ENCODE results near the gene BHLHE41. TPM values are rescaled to one million over a fixed set of nuclear protein-coding genes. Genes with fewer than 3 reads are reported as not detected.

Gene BHLHE41
- polyA plus RNA-seq, 4 donors, result 0.54 to 9.7 (median 1.0) TPM

- Histone ChIP-seq H3K36me3 (ENCODE audit: control insufficient read depth in 3 of 3, insufficient read depth in 2 of 3, low read depth in 1 of 3, low read length in 3 of 3) (no peaks in the 10 kb centered on the region), H3K27me3 (ENCODE audit: control insufficient read depth in 3 of 3, insufficient read depth in 3 of 3, low read length in 3 of 3) (peaks cover 0 to 33% (median 0%) of the 10 kb centered on the region in 3 donors), H3K27ac (ENCODE audit: low read depth in 1 of 3, low read length in 2 of 3) (peak overlapping the region in 2 of 3 donors; percentile 60 to 83), H3K4me3 (ENCODE audit: low read depth in 1 of 3, low read length in 3 of 3) (peak overlapping the region; percentile 60 to 69 (median 68)), H3K4me1 (ENCODE audit: control insufficient read depth in 3 of 3, insufficient read depth in 2 of 3, low read depth in 1 of 3, low read length in 2 of 3) (peaks cover 0 to 21% (median 9%) of the 10 kb centered on the region in 3 donors), H3K9me3 (ENCODE audit: control insufficient read depth in 2 of 2, insufficient read depth in 1 of 2, low read depth in 1 of 2, low read length in 1 of 2) (no peaks in the 10 kb centered on the region)
- DNase-seq, result peak; percentile 66 to 77
- 0 to 1% (median 1%) methylated on average over 42 to 69 of the region's 69 CpGs for WGBS, 3 donors
- no peak for FAIRE-seq
These were observed 2.0 kb downstream of the BHLHE41 start for GRCh38 chr12:26122681-26123481.

GRCh38 chr12:26122061-26122680 is 2.7 kb downstream of the BHLHE41 start:
- H3K4me1 ChIP-seq (ENCODE audit: control insufficient read depth in 3 of 3, insufficient read depth in 2 of 3, low read depth in 1 of 3, low read length in 2 of 3), result peaks cover 0 to 18% (median 9%) of the 10 kb centered on the region in 3 donors
- H3K4me3 ChIP-seq (ENCODE audit: low read depth in 1 of 3, low read length in 3 of 3), result peak overlapping the region; percentile 60 to 69 (median 68)
- H3K36me3 ChIP-seq (ENCODE audit: control insufficient read depth in 3 of 3, insufficient read depth in 2 of 3, low read depth in 1 of 3, low read length in 3 of 3), result no peaks in the 10 kb centered on the region
- FAIRE-seq, result no peak
- H3K27me3 ChIP-seq (ENCODE audit: control insufficient read depth in 3 of 3, insufficient read depth in 3 of 3, low read length in 3 of 3), result peaks cover 0 to 27% (median 0%) of the 10 kb centered on the region in 3 donors
- H3K27ac ChIP-seq (ENCODE audit: low read depth in 1 of 3, low read length in 2 of 3), result peak overlapping the region in 2 of 3 donors; percentile 64 to 83
- no peaks in the 10 kb centered on the region for H3K9me3 ChIP-seq (ENCODE audit: control insufficient read depth in 2 of 2, insufficient read depth in 1 of 2, low read depth in 1 of 2, low read length in 1 of 2)
- peak in 1 of 2 donors; percentile 77 for DNase-seq
- WGBS, 3 donors, result 0 to 2% (median 1%) methylated on average over 58 to 88 of the region's 88 CpGs

- peaks cover 0 to 23% (median 0%) of the 10 kb centered on the region in 3 donors for H3K27me3 ChIP-seq (ENCODE audit: control insufficient read depth in 3 of 3, insufficient read depth in 3 of 3, low read length in 3 of 3)
- H3K9me3 ChIP-seq (ENCODE audit: control insufficient read depth in 2 of 2, insufficient read depth in 1 of 2, low read depth in 1 of 2, low read length in 1 of 2), result no peaks in the 10 kb centered on the region
- peak in 1 of 2 donors; percentile 29 for DNase-seq
- 43 to 54% (median 46%) methylated on average over 15 of the region's 15 CpGs for WGBS, 3 donors
- FAIRE-seq, result no peak
- H3K36me3 ChIP-seq (ENCODE audit: control insufficient read depth in 3 of 3, insufficient read depth in 2 of 3, low read depth in 1 of 3, low read length in 3 of 3), result no peaks in the 10 kb centered on the region
- peak overlapping the region in 2 of 3 donors; percentile 64 to 73 for H3K27ac ChIP-seq (ENCODE audit: low read depth in 1 of 3, low read length in 2 of 3)
- H3K4me1 ChIP-seq (ENCODE audit: control insufficient read depth in 3 of 3, insufficient read depth in 2 of 3, low read depth in 1 of 3, low read length in 2 of 3), result peaks cover 0 to 17% (median 9%) of the 10 kb centered on the region in 3 donors
- peak overlapping the region; percentile 42 to 69 (median 68) for H3K4me3 ChIP-seq (ENCODE audit: low read depth in 1 of 3, low read length in 3 of 3)
These were observed 3.3 kb downstream of the BHLHE41 start for GRCh38 chr12:26121323-26122060.

- peaks cover 0 to 25% (median 9%) of the 10 kb centered on the region in 3 donors for H3K4me1 ChIP-seq (ENCODE audit: control insufficient read depth in 3 of 3, insufficient read depth in 2 of 3, low read depth in 1 of 3, low read length in 2 of 3)
- DNase-seq (peak in 1 of 2 donors; percentile 14), FAIRE-seq (no peak)
- WGBS, 3 donors, result 87 to 95% (median 91%) methylated on average over 4 of the region's 4 CpGs
- H3K36me3 ChIP-seq (ENCODE audit: control insufficient read depth in 3 of 3, insufficient read depth in 2 of 3, low read depth in 1 of 3, low read length in 3 of 3), result no peaks in the 10 kb centered on the region
- H3K9me3 ChIP-seq (ENCODE audit: control insufficient read depth in 2 of 2, insufficient read depth in 1 of 2, low read depth in 1 of 2, low read length in 1 of 2), result no peaks in the 10 kb centered on the region
- peaks cover 0 to 23% (median 0%) of the 10 kb centered on the region in 3 donors for H3K27me3 ChIP-seq (ENCODE audit: control insufficient read depth in 3 of 3, insufficient read depth in 3 of 3, low read length in 3 of 3)
- peak overlapping the region in 1 of 3 donors; percentile 1 for H3K27ac ChIP-seq (ENCODE audit: low read depth in 1 of 3, low read length in 2 of 3)
- H3K4me3 ChIP-seq (ENCODE audit: low read depth in 1 of 3, low read length in 3 of 3), result no peak overlapping the region
These were observed 4.1 kb downstream of the BHLHE41 start for GRCh38 chr12:26120561-26121274.

GRCh38 chr12:26119391-26119989 is 5.3 kb downstream of the BHLHE41 start:
- DNase-seq (peak; percentile 64 to 65), FAIRE-seq (no peak)
- H3K27ac ChIP-seq (ENCODE audit: low read depth in 1 of 3, low read length in 2 of 3), result no peak overlapping the region
- H3K9me3 ChIP-seq (ENCODE audit: control insufficient read depth in 2 of 2, insufficient read depth in 1 of 2, low read depth in 1 of 2, low read length in 1 of 2), result no peaks in the 10 kb centered on the region
- H3K27me3 ChIP-seq (ENCODE audit: control insufficient read depth in 3 of 3, insufficient read depth in 3 of 3, low read length in 3 of 3), result peaks cover 0 to 19% (median 0%) of the 10 kb centered on the region in 3 donors
- WGBS, 3 donors, result 26 to 30% (median 26%) methylated on average over 2 of the region's 2 CpGs
- H3K36me3 ChIP-seq (ENCODE audit: control insufficient read depth in 3 of 3, insufficient read depth in 2 of 3, low read depth in 1 of 3, low read length in 3 of 3), result no peaks in the 10 kb centered on the region
- H3K4me3 ChIP-seq (ENCODE audit: low read depth in 1 of 3, low read length in 3 of 3), result no peak overlapping the region
- peaks cover 2 to 36% (median 16%) of the 10 kb centered on the region in 3 donors for H3K4me1 ChIP-seq (ENCODE audit: control insufficient read depth in 3 of 3, insufficient read depth in 2 of 3, low read depth in 1 of 3, low read length in 2 of 3)

- Histone ChIP-seq H3K27me3 (ENCODE audit: control insufficient read depth in 3 of 3, insufficient read depth in 3 of 3, low read length in 3 of 3) (peaks cover 0 to 9% (median 0%) of the 10 kb centered on the region in 3 donors), H3K36me3 (ENCODE audit: control insufficient read depth in 3 of 3, insufficient read depth in 2 of 3, low read depth in 1 of 3, low read length in 3 of 3) (no peaks in the 10 kb centered on the region), H3K9me3 (ENCODE audit: control insufficient read depth in 2 of 2, insufficient read depth in 1 of 2, low read depth in 1 of 2, low read length in 1 of 2) (no peaks in the 10 kb centered on the region), H3K27ac (ENCODE audit: low read depth in 1 of 3, low read length in 2 of 3) (no peak overlapping the region), H3K4me3 (ENCODE audit: low read depth in 1 of 3, low read length in 3 of 3) (no peak overlapping the region), H3K4me1 (ENCODE audit: control insufficient read depth in 3 of 3, insufficient read depth in 2 of 3, low read depth in 1 of 3, low read length in 2 of 3) (peaks cover 2 to 43% (median 18%) of the 10 kb centered on the region in 3 donors)
- WGBS, 3 donors, result 72 to 85% (median 76%) methylated on average over 4 of the region's 4 CpGs
- no peak for DNase-seq
- FAIRE-seq, result no peak
These were observed 6.5 kb downstream of the BHLHE41 start for GRCh38 chr12:26118308-26118707.

- WGBS, 3 donors, result 41 to 61% (median 55%) methylated on average over 6 of the region's 6 CpGs
- Histone ChIP-seq H3K36me3 (ENCODE audit: control insufficient read depth in 3 of 3, insufficient read depth in 2 of 3, low read depth in 1 of 3, low read length in 3 of 3) (no peaks in the 10 kb centered on the region), H3K4me3 (ENCODE audit: low read depth in 1 of 3, low read length in 3 of 3) (no peak overlapping the region), H3K9me3 (ENCODE audit: control insufficient read depth in 2 of 2, insufficient read depth in 1 of 2, low read depth in 1 of 2, low read length in 1 of 2) (no peaks in the 10 kb centered on the region), H3K4me1 (ENCODE audit: control insufficient read depth in 3 of 3, insufficient read depth in 2 of 3, low read depth in 1 of 3, low read length in 2 of 3) (peaks cover 2 to 54% (median 16%) of the 10 kb centered on the region in 3 donors), H3K27me3 (ENCODE audit: control insufficient read depth in 3 of 3, insufficient read depth in 3 of 3, low read length in 3 of 3) (peaks cover 0 to 4% (median 0%) of the 10 kb centered on the region in 3 donors), H3K27ac (ENCODE audit: low read depth in 1 of 3, low read length in 2 of 3) (no peak overlapping the region)
- FAIRE-seq (no peak), DNase-seq (no peak)
These were observed 7.8 kb downstream of the BHLHE41 start for GRCh38 chr12:26116829-26117715.

Measured in small intestine (tissue), 7 donors.